Stomach (tissue), 9 donors: ENCODE data around the gene U2AF1L4. TPM values are rescaled to one million over a fixed set of nuclear protein-coding genes. Genes with fewer than 3 reads are reported as not detected.
A peak's percentile ranks its signal among the peaks of the same experiment; 100 is the strongest.

Experiments
- DNase-seq, 2 donors: peaks; one replicate each; pipeline versions ENCODE4 v3.0.0 to v3.0.0-alpha.2; 2013 to 2019
- H3K27ac ChIP-seq, 5 donors: fragments of 200-600 bp in 4 of 5; sonication (generic) in 4 of 5; one replicate each; pipeline ENCODE4 v1.5.1; 2013 to 2019; ENCODE audit warnings: mild to moderate bottlenecking in 1 of 5, moderate library complexity in 1 of 5
- H3K27me3 ChIP-seq, 3 donors: fragments of 200-600 bp; sonication (generic); one replicate each; pipeline ENCODE4 v1.5.1; 2017 to 2019; ENCODE audit warnings: mixed run types in 1 of 3
- H3K36me3 ChIP-seq, 4 donors: fragments of 200-600 bp; sonication (generic); 1 replicate in 3 of 4; 2 replicates in 1 of 4; pipeline ENCODE4 v1.5.1; 2016 to 2019
- H3K4me1 ChIP-seq, 4 donors: fragments of 200-600 bp; sonication (generic); one replicate each; pipeline ENCODE4 v1.5.1; 2016 to 2019
- H3K4me3 ChIP-seq, 4 donors: fragments of 200-600 bp; sonication (generic) in 3 of 4; one replicate each; pipeline ENCODE4 v1.5.1; 2016 to 2019; ENCODE audit warnings: mild to moderate bottlenecking in 1 of 4
- H3K9me3 ChIP-seq, 4 donors: fragments of 200-600 bp; sonication (generic); one replicate each; pipeline ENCODE4 v1.5.1; 2016 to 2019
- EP300 ChIP-seq: sonication (generic); formaldehyde crosslinking; IDR thresholded peaks from one replicate; pipeline ENCODE4 v1.6.1; 2017; ENCODE audit warnings: antibody characterized with exemption
- POLR2A ChIP-seq, 4 donors: fragments of 450-650 bp; IDR thresholded peaks; one replicate each; pipeline ENCODE4 v1.6.1; 2016; ENCODE audit warnings: antibody characterized with exemption in 4 of 4, control low read depth in 2 of 4, mild to moderate bottlenecking in 1 of 4, moderate library complexity in 1 of 4
- POLR2AphosphoS5 ChIP-seq, 3 donors: sonication (generic); formaldehyde crosslinking; IDR thresholded peaks; one replicate each; pipeline ENCODE4 v1.6.1; 2016; ENCODE audit warnings: antibody characterized with exemption in 3 of 3
- WGBS, 5 donors: extraction: QIAGEN DNeasy Blood & Tissue Kit in 3 of 5; methylation state at CpG; one replicate each; pipeline versions ENCODE4 v1.1.5 to v1.1.7; 2013 to 2018; 5-methylcytosine and 5-hydroxymethylcytosine counted together
- intact Hi-C: fragments of 100-400 bp; cut with DNase I; formaldehyde crosslinking; loops from one replicate; pipeline ENCODE4 v1.15.1; 2023; ENCODE audit warnings: low total_unique reads
- polyA plus RNA-seq, 3 donors: library from polyadenylated mRNA; stranded (reverse); fragments of 200-250 nt; gene quantifications; one replicate each; pipeline ENCODE4 v1.2.3, GENCODE V29; 2013
- total RNA-seq, 5 donors: library from RNA; depleted of rRNA; stranded (reverse); fragments of >200 nt; gene quantifications; one replicate each; pipeline versions ENCODE4 v1.1.0 to v1.2.3, GENCODE V29; 2014 to 2016
- TF ChIP-seq, protein P1 (sequence below), 7 experiments: fragments of 450-650 bp in 4 of 7; fragments of 200-600 bp in 3 of 7; sonication (generic) in 3 of 7; IDR thresholded peaks; one replicate each; pipeline ENCODE4 v1.5.1; 2016 to 2019; ENCODE audit warnings: antibody characterized with exemption in 7 of 7, control low read depth in 2 of 7, mild to moderate bottlenecking in 1 of 7
- donor health status: healthy with polysubstance abuse.
- donor health status: Bipolar disorder and iron deficiency.
- donor health status: healthy.

The U2AF1L4 gene
- total and polyA plus RNA-seq, 8 donors, result 11.4 to 98.0 (median 48.9) TPM

DNA sequence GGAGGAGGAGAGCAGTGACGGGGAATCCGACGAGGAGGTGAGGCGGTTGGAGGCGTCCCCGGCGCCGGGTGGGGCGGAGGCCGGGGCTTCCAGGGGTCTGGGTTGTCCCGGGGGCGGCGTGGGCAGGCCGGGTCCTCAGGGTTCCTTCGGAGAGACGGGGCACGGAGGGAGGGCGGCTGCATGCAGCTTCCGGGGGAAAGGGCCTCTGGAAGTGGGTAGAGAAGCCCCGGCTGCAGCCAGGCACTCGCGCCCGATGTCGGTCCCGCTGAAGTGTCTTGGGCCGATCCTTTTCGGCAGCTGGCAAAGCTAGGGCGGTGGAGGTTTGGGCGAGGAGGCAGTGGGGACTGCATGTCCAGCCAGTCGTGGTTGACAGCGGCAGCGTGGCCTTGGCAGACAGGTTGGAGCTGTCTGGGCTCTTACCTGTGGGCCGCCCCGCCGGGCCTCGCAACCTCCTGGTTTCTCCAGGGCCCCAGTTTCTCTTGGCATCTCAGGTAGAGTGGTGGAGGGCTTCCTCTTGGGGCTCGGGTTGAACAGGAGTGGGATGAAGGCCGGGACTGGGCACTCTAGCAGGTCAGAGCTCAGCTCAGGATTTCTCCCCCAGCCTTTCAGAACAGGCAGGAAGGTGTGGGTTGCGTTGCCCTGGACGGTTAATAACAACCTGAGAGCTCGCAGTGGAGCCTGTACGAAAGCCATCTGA is 26.7 kb downstream of the U2AF1L4 start:
- H3K27ac ChIP-seq, result peak overlapping the region; percentile 75 to 95 (median 87)
- WGBS, 5 donors, result 0 to 2% (median 1%) methylated on average over 23 to 42 of the region's 42 CpGs
- intact Hi-C loops, result loop anchor here (10.0 kb wide), 1 partner anchor 174 kb away; the partner anchor contains the start of gene TMEM147
- peaks cover 25 to 57% (median 46%) of the 10 kb centered on the region in 4 donors for H3K4me1 ChIP-seq
- H3K9me3 ChIP-seq, result no peaks in the 10 kb centered on the region
- no peak for TF ChIP-seq POLR2A (IDR thresholded peaks at IDR 0.05)
- TF ChIP-seq, protein P1, sequence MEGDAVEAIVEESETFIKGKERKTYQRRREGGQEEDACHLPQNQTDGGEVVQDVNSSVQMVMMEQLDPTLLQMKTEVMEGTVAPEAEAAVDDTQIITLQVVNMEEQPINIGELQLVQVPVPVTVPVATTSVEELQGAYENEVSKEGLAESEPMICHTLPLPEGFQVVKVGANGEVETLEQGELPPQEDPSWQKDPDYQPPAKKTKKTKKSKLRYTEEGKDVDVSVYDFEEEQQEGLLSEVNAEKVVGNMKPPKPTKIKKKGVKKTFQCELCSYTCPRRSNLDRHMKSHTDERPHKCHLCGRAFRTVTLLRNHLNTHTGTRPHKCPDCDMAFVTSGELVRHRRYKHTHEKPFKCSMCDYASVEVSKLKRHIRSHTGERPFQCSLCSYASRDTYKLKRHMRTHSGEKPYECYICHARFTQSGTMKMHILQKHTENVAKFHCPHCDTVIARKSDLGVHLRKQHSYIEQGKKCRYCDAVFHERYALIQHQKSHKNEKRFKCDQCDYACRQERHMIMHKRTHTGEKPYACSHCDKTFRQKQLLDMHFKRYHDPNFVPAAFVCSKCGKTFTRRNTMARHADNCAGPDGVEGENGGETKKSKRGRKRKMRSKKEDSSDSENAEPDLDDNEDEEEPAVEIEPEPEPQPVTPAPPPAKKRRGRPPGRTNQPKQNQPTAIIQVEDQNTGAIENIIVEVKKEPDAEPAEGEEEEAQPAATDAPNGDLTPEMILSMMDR (IDR thresholded peaks at IDR 0.05), result no peak
- TF ChIP-seq POLR2AphosphoS5 (IDR thresholded peaks at IDR 0.05), result no peak
- TF ChIP-seq EP300, result no peak
- DNase-seq, result peak; percentile 32 to 59
- peak overlapping the region; percentile 93 to 99 (median 96) for H3K4me3 ChIP-seq
- H3K27me3 ChIP-seq, result no peaks in the 10 kb centered on the region
- H3K36me3 ChIP-seq, result peaks cover 30 to 41% (median 40%) of the 10 kb centered on the region in 4 donors

DNA sequence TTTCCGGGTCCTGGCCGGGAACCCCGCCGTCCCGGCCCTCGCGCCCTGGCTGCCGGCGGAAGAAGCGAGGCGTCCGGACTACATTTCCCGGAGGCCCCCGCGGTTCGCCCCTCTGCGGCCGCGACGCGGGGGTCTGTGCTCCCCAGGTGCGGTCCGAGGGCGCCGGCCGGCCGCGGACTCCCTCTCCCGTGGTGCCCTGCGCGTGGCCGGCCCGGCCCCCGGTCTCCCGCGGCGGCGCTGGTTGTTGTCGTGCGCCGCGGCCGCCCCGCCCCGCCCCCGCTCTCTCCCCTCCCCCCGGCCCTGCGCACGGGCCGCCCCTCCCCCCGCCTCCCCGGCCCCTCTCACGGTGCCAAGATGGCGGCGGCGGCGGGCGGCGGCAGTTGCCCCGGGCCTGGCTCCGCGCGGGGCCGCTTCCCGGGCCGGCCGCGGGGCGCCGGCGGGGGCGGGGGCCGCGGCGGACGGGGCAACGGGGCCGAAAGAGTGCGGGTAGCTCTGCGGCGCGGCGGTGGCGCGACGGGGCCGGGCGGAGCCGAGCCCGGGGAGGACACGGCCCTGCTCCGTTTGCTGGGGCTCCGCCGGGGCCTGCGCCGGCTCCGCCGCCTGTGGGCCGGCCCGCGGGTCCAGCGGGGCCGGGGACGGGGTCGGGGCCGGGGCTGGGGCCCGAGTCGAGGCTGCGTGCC is 27.4 kb downstream of the U2AF1L4 start, which contains the start of gene KMT2B:
KMT2B (plus strand) TSS at position 339 of the 680 bp plus-strand sequence; CDS start at position 355, 16 bp downstream.
- Histone ChIP-seq H3K27ac (peak within 1 kb of the TSS; percentile 87 to 95 (median 94)), H3K27me3 (no peaks in the 10 kb centered on the region), H3K36me3 (peaks cover 23 to 34% (median 33%) of the 10 kb centered on the region in 4 donors), H3K4me1 (peaks cover 25 to 57% (median 46%) of the 10 kb centered on the region in 4 donors), H3K9me3 (no peaks in the 10 kb centered on the region), H3K4me3 (peak within 1 kb of the TSS; percentile 93 to 99 (median 96))
- DNase-seq, result peak in 1 of 2 donors; percentile 96
- TF ChIP-seq POLR2AphosphoS5 (IDR thresholded peaks at IDR 0.05) (peak in 1 of 3 donors; percentile 0), EP300 (no peak)
- TF ChIP-seq, protein P1 (IDR thresholded peaks at IDR 0.05), result no peak
- 0 to 1% (median 1%) methylated on average over 1 to 100 of the region's 109 CpGs for WGBS, 5 donors
- intact Hi-C loops, result loop anchor here (10.0 kb wide), 1 partner anchor 173 kb away; the partner anchor contains the start of gene TMEM147

DNA sequence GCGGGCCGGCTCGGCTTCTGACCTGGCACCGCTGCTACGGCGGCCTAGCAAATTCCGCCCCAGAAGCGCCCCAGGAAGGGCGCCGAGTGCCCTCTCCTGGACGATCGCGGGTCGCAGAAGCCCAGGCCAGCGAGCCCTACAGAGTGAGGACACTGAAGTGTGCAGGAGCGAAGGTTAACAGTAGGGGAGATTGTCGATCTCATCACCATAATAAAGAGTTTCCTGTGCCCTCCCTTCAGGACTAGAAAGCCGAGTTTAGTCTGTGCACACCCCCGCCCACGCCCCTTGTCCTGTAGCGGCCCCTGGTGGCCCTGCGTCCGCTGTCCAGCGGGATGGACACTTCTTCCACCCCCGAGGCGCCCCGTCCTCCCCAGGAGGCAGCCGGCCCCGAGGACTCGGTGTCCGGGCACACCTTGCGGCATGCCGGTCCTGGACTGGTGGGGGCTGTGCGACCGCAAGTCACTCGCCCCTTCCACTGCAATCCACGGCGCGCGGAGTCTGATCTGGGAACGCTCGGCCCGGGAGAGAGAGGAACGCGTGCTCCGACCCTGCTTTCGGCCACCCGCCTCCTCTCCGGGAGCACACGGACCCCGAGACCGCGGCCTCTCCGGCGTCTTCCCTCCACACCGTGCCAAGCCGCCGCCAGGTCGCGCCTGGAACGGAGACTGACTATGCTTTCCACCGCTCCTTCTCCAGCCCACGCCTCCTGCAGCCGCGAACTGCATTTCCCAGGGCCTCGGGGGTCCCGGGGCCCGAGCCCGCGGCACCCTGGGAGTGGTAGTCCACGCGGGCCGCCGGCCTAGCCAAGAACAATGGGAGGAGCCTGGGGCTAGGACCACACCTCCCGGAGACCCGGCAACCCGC is 28.2 kb downstream of the U2AF1L4 start:
- intact Hi-C loops, result loop anchor here (10.0 kb wide), 1 partner anchor 172 kb away; the partner anchor contains the start of gene TMEM147
- H3K27me3 ChIP-seq, result no peaks in the 10 kb centered on the region
- peaks cover 15 to 26% (median 25%) of the 10 kb centered on the region in 4 donors for H3K36me3 ChIP-seq
- H3K9me3 ChIP-seq, result no peaks in the 10 kb centered on the region
- H3K4me1 ChIP-seq, result peaks cover 25 to 54% (median 43%) of the 10 kb centered on the region in 4 donors
- H3K27ac ChIP-seq, result peak overlapping the region; percentile 84 to 95 (median 94)
- H3K4me3 ChIP-seq, result peak overlapping the region; percentile 93 to 98 (median 95)
- TF ChIP-seq EP300 (no peak), POLR2AphosphoS5 (IDR thresholded peaks at IDR 0.05) (peak in 2 of 3 donors; percentile 20 to 62), POLR2A (IDR thresholded peaks at IDR 0.05) (no peak)
- TF ChIP-seq, protein P1 (IDR thresholded peaks at IDR 0.05), result peak in 5 of 7 experiments; percentile 71 to 96 (median 85)
- DNase-seq, result peak; percentile 87 to 99
- WGBS, 5 donors, result 0 to 2% (median 0%) methylated on average over 8 to 77 of the region's 77 CpGs
